Ascending aorta (tissue), 2 donors: ENCODE data around the gene ANKRD33B. TPM values are rescaled to one million over a fixed set of nuclear protein-coding genes. Genes with fewer than 3 reads are reported as not detected.

Source experiments
- DNase-seq, 2 donors: peaks; one replicate each; pipeline ENCODE4 v3.0.0-alpha.2; 2019; ENCODE audit warnings: low spot score in 2 of 2
- H3K27ac ChIP-seq, 2 donors: fragments of 200-600 bp; sonication (generic); one replicate each; pipeline ENCODE4 v1.5.1; 2016 to 2017; ENCODE audit warnings: mild to moderate bottlenecking in 1 of 2
- H3K27me3 ChIP-seq: fragments of 200-600 bp; sonication (generic); one replicate; pipeline ENCODE4 v1.5.1; 2017
- H3K36me3 ChIP-seq, 2 donors: fragments of 200-600 bp; sonication (generic); one replicate each; pipeline ENCODE4 v1.5.1; 2016
- H3K4me1 ChIP-seq, 2 donors: fragments of 200-600 bp; sonication (generic); one replicate each; pipeline ENCODE4 v1.5.1; 2016 to 2017; ENCODE audit warnings: mild to moderate bottlenecking in 1 of 2
- H3K4me3 ChIP-seq, 2 donors: fragments of 200-600 bp; sonication (generic); one replicate each; pipeline ENCODE4 v1.5.1; 2016 to 2017; ENCODE audit warnings: mild to moderate bottlenecking in 1 of 2
- H3K9me3 ChIP-seq, 2 donors: fragments of 200-600 bp; sonication (generic); one replicate each; pipeline ENCODE4 v1.5.1; 2016
- CTCF ChIP-seq, 3 experiments: fragments of 200-600 bp in 2 of 3; fragments of 450-650 bp in 1 of 3; sonication (generic) in 2 of 3; IDR thresholded peaks; one replicate each; pipeline ENCODE4 v1.5.1; 2016 to 2019; ENCODE audit warnings: antibody characterized with exemption in 3 of 3, mild to moderate bottlenecking in 1 of 3, moderate library complexity in 1 of 3
- intact Hi-C: fragments of 100-400 bp; cut with DNase I; formaldehyde crosslinking; loops from one replicate; pipeline ENCODE4 v1.15.1; 2023
- total RNA-seq: library from RNA; depleted of rRNA; stranded (reverse); fragments of >200 nt; gene quantifications from one replicate; pipeline ENCODE4 v1.1.0, GENCODE V29; 2016

ANKRD33B gene
- total RNA-seq, 1 donor from 2014 or later: 7.2 TPM

DNA sequence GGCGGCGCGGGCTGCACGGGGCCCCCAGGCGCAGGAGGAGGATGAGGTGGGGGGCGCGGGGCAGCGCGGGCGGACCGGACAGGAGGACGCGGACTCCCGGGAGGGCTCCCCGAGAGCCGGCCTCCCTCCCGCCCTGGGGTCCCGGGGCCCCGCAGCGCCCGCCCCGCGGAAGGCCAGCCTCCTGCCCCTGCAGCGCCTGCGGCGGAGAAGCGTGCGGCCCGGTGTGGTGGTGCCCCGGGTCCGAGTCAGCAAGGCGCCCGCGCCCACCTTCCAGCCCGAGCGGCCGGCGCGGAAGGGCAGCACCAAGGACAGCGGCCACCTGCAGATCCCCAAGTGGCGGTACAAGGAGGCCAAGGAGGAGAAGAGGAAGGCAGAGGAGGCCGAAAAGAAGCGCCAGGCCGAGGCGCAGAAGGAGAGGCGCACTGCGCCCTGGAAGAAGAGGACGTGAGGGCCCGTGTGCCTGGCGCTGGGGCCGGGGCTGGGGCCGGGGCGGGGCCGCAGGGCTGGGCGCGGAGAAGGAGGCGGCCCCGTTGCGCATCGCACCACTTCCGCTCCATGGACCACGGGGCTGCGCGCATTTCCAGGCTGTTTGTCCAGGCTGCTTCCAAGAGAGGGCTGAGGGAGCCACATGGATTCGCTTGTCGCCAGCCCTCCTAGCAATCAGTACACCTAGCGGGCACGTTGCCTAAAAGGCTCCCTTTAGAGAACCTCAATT lies 86.0 kb downstream of the ANKRD33B start:
- Histone ChIP-seq H3K9me3 (no peaks in the 10 kb centered on the region), H3K27me3 (no peaks in the 10 kb centered on the region), H3K4me1 (no peaks in the 10 kb centered on the region), H3K4me3 (no peak overlapping the region), H3K36me3 (peaks cover 4 to 10% of the 10 kb centered on the region in 2 donors), H3K27ac (no peak overlapping the region)
- TF ChIP-seq CTCF (IDR thresholded peaks at IDR 0.05): no peak
- DNase-seq: no peak
- intact Hi-C loops: no loop called here

DNA sequence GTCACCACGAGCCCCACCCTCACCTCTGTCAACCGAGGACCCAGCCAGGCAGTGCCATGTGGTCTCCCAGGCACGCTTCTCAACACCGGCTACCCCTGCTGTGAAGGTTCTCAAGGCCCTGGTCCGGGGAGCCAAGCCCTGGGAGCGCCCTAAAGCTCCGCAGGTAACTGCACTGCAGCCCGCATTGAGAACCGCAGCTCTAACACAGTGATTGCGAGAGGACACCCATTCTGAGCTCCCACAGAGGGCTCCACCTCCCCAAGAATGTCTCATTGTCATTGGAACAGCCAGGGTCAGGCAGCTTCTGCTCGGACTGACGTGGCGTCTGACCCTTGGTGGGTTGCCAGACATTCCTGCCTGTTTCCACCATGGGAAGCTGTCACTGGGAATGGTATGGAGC lies 88.3 kb downstream of the ANKRD33B start:
- Histone ChIP-seq H3K9me3 (no peaks in the 10 kb centered on the region), H3K27me3 (no peaks in the 10 kb centered on the region), H3K4me3 (no peak overlapping the region), H3K4me1 (no peaks in the 10 kb centered on the region), H3K27ac (no peak overlapping the region), H3K36me3 (peaks cover 4 to 20% of the 10 kb centered on the region in 2 donors)
- intact Hi-C loops: no loop called here
- DNase-seq: peak in 1 of 2 donors; percentile 57
- TF ChIP-seq CTCF (IDR thresholded peaks at IDR 0.05): no peak

- Histone ChIP-seq H3K4me3 (no peak overlapping the region), H3K4me1 (no peaks in the 10 kb centered on the region), H3K27ac (no peak overlapping the region), H3K36me3 (peaks cover 4 to 20% of the 10 kb centered on the region in 2 donors), H3K27me3 (no peaks in the 10 kb centered on the region), H3K9me3 (no peaks in the 10 kb centered on the region)
- DNase-seq: no peak
- TF ChIP-seq CTCF (IDR thresholded peaks at IDR 0.05): no peak
- intact Hi-C loops: no loop called here
Measured at GRCh38 chr5:10652606-10653005, 88.7 kb downstream of the ANKRD33B start.

DNA sequence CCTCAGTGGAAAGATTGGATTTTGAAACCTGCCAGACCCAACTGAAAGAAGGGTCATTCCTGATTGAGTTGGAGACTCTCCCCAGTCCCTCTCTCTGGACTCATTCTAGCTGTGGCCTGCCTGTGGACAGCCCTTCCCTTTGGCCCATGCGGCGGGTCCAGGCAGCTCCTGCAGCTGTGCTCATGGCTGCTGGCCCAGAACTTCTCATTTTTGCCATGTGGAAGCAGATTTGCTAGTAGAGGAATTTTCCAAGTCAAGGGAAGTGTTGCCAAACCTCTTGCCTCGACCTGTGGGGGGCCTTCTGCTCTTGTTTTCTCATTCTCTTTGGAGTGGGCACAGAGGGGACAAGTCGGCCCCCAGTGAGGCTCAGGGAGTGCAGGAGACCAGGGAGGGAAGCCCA lies 89.2 kb downstream of the ANKRD33B start:
- peak in 1 of 2 donors; percentile 58 for DNase-seq
- intact Hi-C loops: no loop called here
- Histone ChIP-seq H3K4me3 (no peak overlapping the region), H3K9me3 (no peaks in the 10 kb centered on the region), H3K4me1 (no peaks in the 10 kb centered on the region), H3K36me3 (peaks cover 4 to 20% of the 10 kb centered on the region in 2 donors), H3K27ac (no peak overlapping the region), H3K27me3 (no peaks in the 10 kb centered on the region)
- no peak for TF ChIP-seq CTCF (IDR thresholded peaks at IDR 0.05)

- Histone ChIP-seq H3K36me3 (peaks cover 4 to 20% of the 10 kb centered on the region in 2 donors), H3K27ac (no peak overlapping the region), H3K27me3 (no peaks in the 10 kb centered on the region), H3K9me3 (no peaks in the 10 kb centered on the region), H3K4me1 (no peaks in the 10 kb centered on the region), H3K4me3 (no peak overlapping the region)
- intact Hi-C loops: no loop called here
- no peak for TF ChIP-seq CTCF (IDR thresholded peaks at IDR 0.05)
- peak in 1 of 2 donors; percentile 42 for DNase-seq
Measured at GRCh38 chr5:10653751-10654400, 90.0 kb downstream of the ANKRD33B start.
